Stimulated activated CD8-positive, alpha-beta memory T cell treated with anti-CD3 and anti-CD28 coated beads, Interleukin-4, amount 100 ng/mL, for 4 hours (primary cell): ENCODE results near the gene KCNJ5.
"Not testable (repeated sequence)": the region's sequence is repeated elsewhere in the genome, so short reads cannot be mapped to it uniquely, and the experiment has no call there.

Source experiments
- DNase-seq, 2 donors: peaks; one replicate each; pipeline ENCODE4 v3.0.0-alpha.2; 2020; ENCODE audit warnings: low read depth in 2 of 2, low spot score in 1 of 2

Gene KCNJ5

GRCh38 chr11:128909438-128910125 is 18.4 kb downstream of the KCNJ5 start:
- DNase-seq, result no peak

- DNase-seq, result no peak
These were observed 19.4 kb downstream of the KCNJ5 start for GRCh38 chr11:128910576-128910975.

DNA sequence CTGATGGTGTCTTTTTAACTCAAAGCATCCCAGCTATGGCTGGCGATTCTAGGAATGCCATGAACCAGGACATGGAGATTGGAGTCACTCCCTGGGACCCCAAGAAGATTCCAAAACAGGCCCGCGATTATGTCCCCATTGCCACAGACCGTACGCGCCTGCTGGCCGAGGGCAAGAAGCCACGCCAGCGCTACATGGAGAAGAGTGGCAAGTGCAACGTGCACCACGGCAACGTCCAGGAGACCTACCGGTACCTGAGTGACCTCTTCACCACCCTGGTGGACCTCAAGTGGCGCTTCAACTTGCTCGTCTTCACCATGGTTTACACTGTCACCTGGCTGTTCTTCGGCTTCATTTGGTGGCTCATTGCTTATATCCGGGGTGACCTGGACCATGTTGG is 20.1 kb downstream of the KCNJ5 start:
- DNase-seq, result no peak

DNA sequence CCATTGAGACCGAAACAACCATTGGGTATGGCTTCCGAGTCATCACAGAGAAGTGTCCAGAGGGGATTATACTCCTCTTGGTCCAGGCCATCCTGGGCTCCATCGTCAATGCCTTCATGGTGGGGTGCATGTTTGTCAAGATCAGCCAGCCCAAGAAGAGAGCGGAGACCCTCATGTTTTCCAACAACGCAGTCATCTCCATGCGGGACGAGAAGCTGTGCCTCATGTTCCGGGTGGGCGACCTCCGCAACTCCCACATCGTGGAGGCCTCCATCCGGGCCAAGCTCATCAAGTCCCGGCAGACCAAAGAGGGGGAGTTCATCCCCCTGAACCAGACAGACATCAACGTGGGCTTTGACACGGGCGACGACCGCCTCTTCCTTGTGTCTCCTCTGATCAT is 20.5 kb downstream of the KCNJ5 start:
- DNase-seq, result no peak

DNA sequence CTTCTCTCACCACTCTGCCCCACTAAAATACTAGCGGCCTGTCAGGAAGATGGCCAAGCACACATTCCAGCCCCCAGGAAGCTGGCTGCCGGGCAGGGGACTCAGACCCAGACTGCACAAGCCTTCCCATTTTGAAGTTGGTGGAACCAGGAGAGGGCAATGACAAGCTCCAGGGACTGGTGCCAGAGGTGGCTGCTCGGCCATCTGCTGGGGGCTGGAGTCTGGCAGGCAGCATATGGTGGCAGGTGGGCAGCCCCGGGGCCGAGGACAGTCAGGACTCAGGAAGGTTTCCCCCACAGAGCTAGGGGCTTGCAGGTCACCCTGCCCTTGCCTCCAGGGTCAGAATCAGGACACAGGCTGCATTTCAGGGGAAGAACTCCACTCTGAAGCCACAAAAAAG is 22.6 kb downstream of the KCNJ5 start:
- DNase-seq, result no peak

GRCh38 chr11:128914216-128915148 is 23.3 kb downstream of the KCNJ5 start:
- no peak for DNase-seq

GRCh38 chr11:128915149-128915521 is 24.0 kb downstream of the KCNJ5 start:
- no peak for DNase-seq

GRCh38 chr11:128916037-128916572 is 24.9 kb downstream of the KCNJ5 start:
- no peak for DNase-seq

DNA sequence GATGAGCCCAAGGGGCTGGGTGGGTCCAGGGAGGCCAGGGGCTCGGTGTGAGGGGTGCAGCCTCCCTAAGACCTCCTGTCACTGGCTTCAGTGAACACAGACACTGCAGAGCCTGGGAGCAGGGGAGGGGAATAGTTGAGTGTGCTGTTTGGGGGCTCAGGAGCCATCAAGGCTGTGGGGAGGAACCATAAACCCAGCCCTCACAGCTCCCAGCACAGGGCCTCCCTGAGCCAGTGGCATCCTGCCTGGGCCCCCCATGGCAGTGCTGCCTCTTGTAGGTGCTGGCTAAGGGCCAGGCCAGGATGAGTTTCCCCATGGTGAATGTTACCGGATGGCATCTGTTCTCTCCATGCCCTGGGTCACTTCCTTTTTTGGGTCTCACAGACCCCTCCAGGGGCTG is 25.5 kb downstream of the KCNJ5 start:
- DNase-seq, result no peak

- no peak for DNase-seq
These were observed 26.1 kb downstream of the KCNJ5 start for GRCh38 chr11:128917144-128917724.

GRCh38 chr11:128919216-128919615 is 28.1 kb downstream of the KCNJ5 start:
- DNase-seq, result no peak

- DNase-seq, result not testable (repeated sequence)
These were observed 28.5 kb downstream of the KCNJ5 start for GRCh38 chr11:128919635-128920034.

- no peak for DNase-seq
These were observed 29.5 kb downstream of the KCNJ5 start for GRCh38 chr11:128920666-128921065.

- DNase-seq, result no peak
These were observed 30.6 kb downstream of the KCNJ5 start for GRCh38 chr11:128921793-128922192.

DNA sequence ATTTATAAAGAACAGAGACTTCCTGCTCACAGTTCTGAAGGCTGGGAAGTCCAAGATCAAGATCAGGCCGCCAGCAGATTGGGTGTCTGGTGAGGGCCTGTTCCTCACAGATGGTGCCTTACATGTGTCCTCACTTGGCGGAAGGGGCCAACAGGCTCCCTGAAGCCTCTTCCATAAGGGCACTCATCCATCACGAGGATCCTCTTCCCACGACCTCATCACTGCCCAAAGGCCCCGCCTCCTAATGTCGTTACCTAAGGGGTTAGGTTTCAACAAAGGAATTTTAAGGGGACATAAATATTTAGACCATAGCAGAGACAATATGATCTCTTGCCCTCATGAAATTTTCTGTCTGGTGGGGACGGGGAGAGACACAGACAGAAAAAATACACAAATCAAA is 32.9 kb downstream of the KCNJ5 start:
- no peak for DNase-seq

GRCh38 chr11:128924510-128925249 is 33.5 kb downstream of the KCNJ5 start:
- DNase-seq, result no peak

GRCh38 chr11:128925250-128925600 is 34.1 kb downstream of the KCNJ5 start:
- no peak for DNase-seq

GRCh38 chr11:128926000-128926399 is 34.8 kb downstream of the KCNJ5 start:
- no peak for DNase-seq

DNA sequence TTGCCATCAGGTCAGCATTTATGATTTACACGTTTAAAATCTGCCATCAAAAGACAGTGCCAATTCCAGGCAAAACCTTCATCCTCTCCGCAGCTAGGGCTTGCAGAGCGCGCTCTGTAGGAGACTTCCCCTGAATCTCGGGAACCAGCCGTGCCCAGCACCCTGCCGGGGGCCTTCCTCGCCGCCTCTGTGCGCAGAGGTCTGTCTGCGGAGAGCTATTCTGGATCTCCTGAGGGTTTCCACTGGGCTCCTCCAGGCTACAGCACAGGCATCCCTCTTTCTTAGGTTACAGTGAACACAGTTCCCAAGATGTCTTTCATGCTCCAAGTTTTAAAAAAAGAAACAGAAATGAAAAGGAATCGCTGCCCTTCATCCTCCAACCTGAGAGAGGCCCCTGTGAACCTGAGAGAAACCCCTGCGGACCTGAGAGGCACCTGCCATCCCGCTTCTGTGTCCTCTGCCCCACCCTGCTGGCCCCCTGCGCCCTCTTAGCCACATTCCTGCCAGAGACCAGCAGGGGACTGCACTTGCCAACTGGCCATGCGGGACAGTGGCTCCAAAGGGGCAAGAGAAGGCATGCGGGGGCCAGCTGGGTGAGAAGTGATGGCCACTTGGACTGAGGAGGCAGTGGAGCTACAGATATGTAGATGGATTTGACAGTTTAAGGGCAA is 35.4 kb downstream of the KCNJ5 start:
- no peak for DNase-seq

- DNase-seq, result no peak
These were observed 35.9 kb downstream of the KCNJ5 start for GRCh38 chr11:128927108-128927461.
